ENCODE results near the gene FARP1. TPM values are rescaled to one million over a fixed set of nuclear protein-coding genes. Genes with fewer than 3 reads are reported as not detected.

Gene FARP1
- total and polyA plus RNA-seq, 2 of the 8 experiments (the other 6 are each of a cell fraction or from before 2014, with no cell fraction given), result 24.7 to 104 TPM

GRCh38 chr13:98201189-98201588, 58.3 kb downstream of the FARP1 start (continued):
- no peak for TF ChIP-seq CHD7 (IDR thresholded peaks at IDR 0.05; ENCODE audit: insufficient replicate concordance, low read length)
- TF ChIP-seq TCF12 (IDR thresholded peaks at IDR 0.05; ENCODE audit: low read depth, low read length), result no peak
- no peak for TF ChIP-seq PHF8 (conservative IDR thresholded peaks at IDR 0.05; ENCODE audit: low read depth, low read length)
- TF ChIP-seq RNF2 (IDR thresholded peaks at IDR 0.05; ENCODE audit: borderline replicate concordance, low read depth, low read length, missing control alignments, poor library complexity, severe bottlenecking), result no peak

All from H1 (cell line).